SK-N-SH (cell line): ENCODE measurements around the gene SRCIN1.

Experiments
- RAD21 ChIP-seq: IDR thresholded peaks from 2 replicates; pipeline ENCODE4 v1.6.1; 2012; ENCODE audit warnings: mild to moderate bottlenecking, low read length
- TF ChIP-seq, protein P1 (sequence below): fragments of 200-600 bp; sonication (generic); IDR thresholded peaks from 2 replicates; pipeline ENCODE4 v1.6.1; 2017; ENCODE audit warnings: antibody characterized with exemption, mild to moderate bottlenecking, moderate library complexity
- TF ChIP-seq, protein P2 (sequence below): IDR thresholded peaks from 2 replicates; pipeline ENCODE4 v1.4.0; 2012; ENCODE audit warnings: low read depth

DNA sequence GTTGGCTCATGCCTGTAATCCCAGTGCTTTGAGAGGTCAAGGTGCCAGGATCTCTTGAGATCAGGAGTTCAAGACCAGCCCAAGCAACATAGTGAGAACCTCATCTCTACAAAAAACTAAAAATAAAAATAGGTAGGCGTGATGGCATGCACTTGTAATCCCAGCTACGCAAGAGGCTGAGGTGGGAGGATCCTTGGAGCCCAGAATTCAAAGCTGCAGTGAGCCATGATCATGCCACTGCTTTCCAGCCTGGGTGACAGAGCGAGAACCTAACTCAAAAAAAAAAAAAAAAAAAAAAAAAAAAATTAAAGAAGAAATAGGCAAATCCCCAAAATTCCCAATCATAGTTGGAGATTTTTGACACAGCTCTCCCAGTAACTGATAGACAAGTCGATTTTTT is 32.2 kb upstream of the SRCIN1 start:
- TF ChIP-seq RAD21 = no peak
- TF ChIP-seq, protein P1, sequence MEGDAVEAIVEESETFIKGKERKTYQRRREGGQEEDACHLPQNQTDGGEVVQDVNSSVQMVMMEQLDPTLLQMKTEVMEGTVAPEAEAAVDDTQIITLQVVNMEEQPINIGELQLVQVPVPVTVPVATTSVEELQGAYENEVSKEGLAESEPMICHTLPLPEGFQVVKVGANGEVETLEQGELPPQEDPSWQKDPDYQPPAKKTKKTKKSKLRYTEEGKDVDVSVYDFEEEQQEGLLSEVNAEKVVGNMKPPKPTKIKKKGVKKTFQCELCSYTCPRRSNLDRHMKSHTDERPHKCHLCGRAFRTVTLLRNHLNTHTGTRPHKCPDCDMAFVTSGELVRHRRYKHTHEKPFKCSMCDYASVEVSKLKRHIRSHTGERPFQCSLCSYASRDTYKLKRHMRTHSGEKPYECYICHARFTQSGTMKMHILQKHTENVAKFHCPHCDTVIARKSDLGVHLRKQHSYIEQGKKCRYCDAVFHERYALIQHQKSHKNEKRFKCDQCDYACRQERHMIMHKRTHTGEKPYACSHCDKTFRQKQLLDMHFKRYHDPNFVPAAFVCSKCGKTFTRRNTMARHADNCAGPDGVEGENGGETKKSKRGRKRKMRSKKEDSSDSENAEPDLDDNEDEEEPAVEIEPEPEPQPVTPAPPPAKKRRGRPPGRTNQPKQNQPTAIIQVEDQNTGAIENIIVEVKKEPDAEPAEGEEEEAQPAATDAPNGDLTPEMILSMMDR = no peak
- TF ChIP-seq, protein P2, sequence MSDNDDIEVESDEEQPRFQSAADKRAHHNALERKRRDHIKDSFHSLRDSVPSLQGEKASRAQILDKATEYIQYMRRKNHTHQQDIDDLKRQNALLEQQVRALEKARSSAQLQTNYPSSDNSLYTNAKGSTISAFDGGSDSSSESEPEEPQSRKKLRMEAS = no peak
